Vagina (tissue), 2 donors: ENCODE data around the gene NELFB. TPM values are rescaled to one million over a fixed set of nuclear protein-coding genes. Genes with fewer than 3 reads are reported as not detected.

Experiments
- DNase-seq, 2 donors: peaks; one replicate each; pipeline ENCODE4 v3.0.0-alpha.2; 2017; ENCODE audit errors: extremely low spot score in 2 of 2
- H3K27ac ChIP-seq: fragments of 200-600 bp; sonication (generic); one replicate; pipeline ENCODE4 v1.5.1; 2019
- H3K27me3 ChIP-seq: fragments of 200-600 bp; sonication (generic); one replicate; pipeline ENCODE4 v1.5.1; 2019
- H3K36me3 ChIP-seq, 2 donors: fragments of 200-600 bp; sonication (generic); one replicate each; pipeline ENCODE4 v1.5.1; 2017 to 2019
- H3K4me1 ChIP-seq: fragments of 200-600 bp; sonication (generic); one replicate; pipeline ENCODE4 v1.5.1; 2019
- H3K4me3 ChIP-seq, 2 donors: fragments of 200-600 bp; sonication (generic); 1 replicate in 1 of 2; 2 replicates in 1 of 2; pipeline ENCODE4 v1.5.1; 2016 to 2019
- H3K9me3 ChIP-seq: fragments of 200-600 bp; sonication (generic); one replicate; pipeline ENCODE4 v1.5.1; 2019
- CTCF ChIP-seq, 3 experiments: fragments of 450-650 bp in 2 of 3; fragments of 200-600 bp in 1 of 3; sonication (generic) in 1 of 3; IDR thresholded peaks; one replicate each; pipeline ENCODE4 v1.5.1; 2017 to 2019; ENCODE audit warnings: antibody characterized with exemption in 3 of 3, mild to moderate bottlenecking in 2 of 3, moderate library complexity in 2 of 3
- POLR2A ChIP-seq, 2 donors: fragments of 450-650 bp; IDR thresholded peaks; one replicate each; pipeline ENCODE4 v1.6.1; 2017; ENCODE audit warnings: antibody characterized with exemption in 2 of 2, mild to moderate bottlenecking in 2 of 2, moderate library complexity in 2 of 2
- POLR2AphosphoS5 ChIP-seq, 2 donors: sonication (generic); formaldehyde crosslinking; IDR thresholded peaks; one replicate each; pipeline ENCODE4 v1.9.0; 2017; ENCODE audit warnings: antibody characterized with exemption in 2 of 2, mild to moderate bottlenecking in 2 of 2, low read depth in 1 of 2; ENCODE audit not compliant: insufficient read depth in 1 of 2
- intact Hi-C: fragments of 100-400 bp; cut with DNase I; formaldehyde crosslinking; loops from one replicate; pipeline ENCODE4 v1.15.1; 2023
- total RNA-seq: library from RNA; depleted of rRNA; stranded (reverse); fragments of >200 nt; gene quantifications from one replicate; pipeline ENCODE4 v1.2.3, GENCODE V29; 2016

Gene NELFB
- total RNA-seq, 1 donor from 2014 or later = 44.0 TPM

DNA sequence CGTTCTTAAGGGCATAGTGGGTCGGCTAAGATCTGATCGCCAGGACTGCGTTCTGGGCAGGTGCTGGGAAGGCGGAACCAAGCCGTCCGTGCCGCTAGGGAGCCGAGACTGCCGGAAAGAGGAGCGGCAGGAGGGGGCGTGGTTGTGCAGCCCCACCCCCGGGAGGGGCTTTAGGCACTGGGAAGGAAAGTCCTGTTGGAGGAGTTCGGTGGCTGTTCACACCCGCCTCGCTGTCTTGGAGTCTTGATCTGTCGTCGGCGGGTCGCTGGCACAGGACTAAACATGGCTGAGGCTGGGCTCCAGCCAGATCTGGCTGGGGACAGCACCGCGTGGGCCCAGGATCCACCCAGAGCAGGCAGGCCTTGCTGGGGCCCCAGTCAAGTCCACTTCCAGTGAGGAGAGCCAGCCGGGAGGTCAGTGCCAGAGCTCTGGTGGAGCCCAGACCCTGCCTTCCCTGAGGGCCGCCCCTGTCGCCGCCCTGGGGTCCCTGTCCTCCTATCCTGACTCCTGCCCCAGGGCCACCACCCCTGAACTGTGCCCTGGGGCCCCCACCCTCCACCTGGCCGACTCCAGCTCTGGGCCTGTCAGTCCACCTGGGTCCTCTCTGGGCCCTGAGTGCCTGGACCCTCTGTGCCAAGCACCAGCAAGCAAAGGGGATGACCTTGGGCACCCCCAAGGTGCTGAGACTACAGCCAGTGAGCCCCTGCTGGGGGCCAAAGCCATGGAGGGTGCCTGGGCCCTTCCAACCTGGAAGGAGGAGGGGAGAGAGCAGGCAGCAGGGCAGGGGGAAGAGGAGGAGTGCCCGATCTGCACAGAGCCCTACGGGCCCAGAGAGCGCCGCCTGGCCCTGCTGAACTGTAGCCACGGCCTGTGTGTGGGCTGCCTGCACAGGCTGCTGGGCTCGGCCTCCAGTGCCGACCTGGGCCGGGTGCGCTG is 37.6 kb upstream of the NELFB start:
- intact Hi-C loops = no loop called here
- Histone ChIP-seq H3K36me3 (no peaks in the 10 kb centered on the region), H3K27me3 (no peaks in the 10 kb centered on the region), H3K4me1 (peaks cover 28% of the 10 kb centered on the region), H3K27ac (peak overlapping the region; percentile 48), H3K9me3 (no peaks in the 10 kb centered on the region), H3K4me3 (peak overlapping the region in 1 of 2 donors; percentile 35)
- DNase-seq = no peak
- TF ChIP-seq CTCF (IDR thresholded peaks at IDR 0.05) (no peak), POLR2A (IDR thresholded peaks at IDR 0.05) (no peak), POLR2AphosphoS5 (IDR thresholded peaks at IDR 0.05; ENCODE audit: insufficient read depth in 1 of 2, low read depth in 1 of 2) (peak; percentile 54 to 56)

- H3K4me3 ChIP-seq = peak overlapping the region in 1 of 2 donors; percentile 35
- no peak overlapping the region for H3K27ac ChIP-seq
- H3K4me1 ChIP-seq = peaks cover 34% of the 10 kb centered on the region
These were observed 36.8 kb upstream of the NELFB start for GRCh38 chr9:137218212-137218753.

DNA sequence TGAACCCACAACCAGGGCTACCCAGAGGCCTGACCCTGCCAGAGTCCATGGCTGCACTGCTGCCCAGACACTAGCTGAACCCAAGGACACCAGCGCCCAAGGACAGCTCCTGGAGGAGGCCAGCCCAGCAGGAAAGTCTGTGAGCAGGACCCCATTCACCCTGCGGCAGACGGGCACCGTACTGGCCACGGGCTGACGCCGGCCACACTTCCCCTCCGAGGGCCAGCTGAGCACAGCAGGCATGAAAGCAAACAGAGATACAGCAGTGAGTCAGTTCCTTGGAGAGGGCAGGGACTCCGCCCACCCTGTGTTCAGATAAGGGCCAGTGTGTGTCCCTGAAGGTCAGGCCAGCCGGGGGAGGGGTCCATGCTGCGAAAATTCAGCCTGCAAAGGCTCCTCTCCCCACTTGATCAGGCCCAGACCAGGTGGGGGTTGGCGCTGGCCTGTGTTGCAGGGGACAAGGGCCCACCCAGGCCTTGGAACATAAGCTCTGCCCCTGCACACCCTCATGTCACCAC is 36.3 kb upstream of the NELFB start:
- H3K4me3 ChIP-seq = peak overlapping the region in 1 of 2 donors; percentile 35
- intact Hi-C loops = no loop called here
- H3K27me3 ChIP-seq = no peaks in the 10 kb centered on the region
- H3K9me3 ChIP-seq = no peaks in the 10 kb centered on the region
- DNase-seq = no peak
- TF ChIP-seq POLR2A (IDR thresholded peaks at IDR 0.05) = no peak
- no peak for TF ChIP-seq POLR2AphosphoS5 (IDR thresholded peaks at IDR 0.05; ENCODE audit: insufficient read depth in 1 of 2, low read depth in 1 of 2)
- TF ChIP-seq CTCF (IDR thresholded peaks at IDR 0.05) = no peak
- no peak overlapping the region for H3K27ac ChIP-seq
- peaks cover 36% of the 10 kb centered on the region for H3K4me1 ChIP-seq
- no peaks in the 10 kb centered on the region for H3K36me3 ChIP-seq

More at GRCh38 chr9:137218212-137218753, 36.8 kb upstream of the NELFB start:
- TF ChIP-seq POLR2AphosphoS5 (IDR thresholded peaks at IDR 0.05; ENCODE audit: insufficient read depth in 1 of 2, low read depth in 1 of 2) = no peak
- TF ChIP-seq CTCF (IDR thresholded peaks at IDR 0.05) = no peak
- TF ChIP-seq POLR2A (IDR thresholded peaks at IDR 0.05) = no peak
- Histone ChIP-seq H3K36me3 (no peaks in the 10 kb centered on the region), H3K9me3 (no peaks in the 10 kb centered on the region), H3K27me3 (no peaks in the 10 kb centered on the region)
- intact Hi-C loops = no loop called here
- DNase-seq = no peak

- Histone ChIP-seq H3K27me3 (no peaks in the 10 kb centered on the region), H3K9me3 (no peaks in the 10 kb centered on the region), H3K4me1 (peaks cover 43% of the 10 kb centered on the region), H3K36me3 (no peaks in the 10 kb centered on the region), H3K4me3 (no peak overlapping the region), H3K27ac (no peak overlapping the region)
- no peak for DNase-seq
- intact Hi-C loops = no loop called here
- TF ChIP-seq POLR2A (IDR thresholded peaks at IDR 0.05) = no peak
- no peak for TF ChIP-seq POLR2AphosphoS5 (IDR thresholded peaks at IDR 0.05; ENCODE audit: insufficient read depth in 1 of 2, low read depth in 1 of 2)
- no peak for TF ChIP-seq CTCF (IDR thresholded peaks at IDR 0.05)
These were observed 35.3 kb upstream of the NELFB start for GRCh38 chr9:137219757-137220316.
